GM12892 (cell line): ENCODE data around the gene KCNJ6.

Experiments
- DNase-seq: peaks from one replicate; pipeline ENCODE4 v3.0.0; 2011; ENCODE audit not compliant: insufficient read length
- FAIRE-seq: peaks from 2 replicates; lab custom pipeline; 2011; peaks lifted over from hg19 to GRCh38; lab: Jason Lieb, UNC
- POLR2A ChIP-seq: IDR thresholded peaks from 2 replicates; pipeline ENCODE4 v1.6.1; 2011; ENCODE audit warnings: low read depth, low read length, control low read depth
- POLR2AphosphoS5 ChIP-seq: IDR thresholded peaks from 2 replicates; pipeline ENCODE4 v1.6.1; 2011; ENCODE audit warnings: low read depth, low read length, control low read depth
- TAF1 ChIP-seq: IDR thresholded peaks from 2 replicates; pipeline ENCODE4 v1.6.1; 2011; ENCODE audit warnings: low read depth, mild to moderate bottlenecking, control low read depth, low read length, borderline replicate concordance

KCNJ6 gene

GRCh38 chr21:37628362-37628761 lies 287.9 kb downstream of the KCNJ6 start:
- FAIRE-seq (no peak), DNase-seq (no peak)
- TF ChIP-seq TAF1 (no peak), POLR2AphosphoS5 (no peak), POLR2A (no peak)

DNA sequence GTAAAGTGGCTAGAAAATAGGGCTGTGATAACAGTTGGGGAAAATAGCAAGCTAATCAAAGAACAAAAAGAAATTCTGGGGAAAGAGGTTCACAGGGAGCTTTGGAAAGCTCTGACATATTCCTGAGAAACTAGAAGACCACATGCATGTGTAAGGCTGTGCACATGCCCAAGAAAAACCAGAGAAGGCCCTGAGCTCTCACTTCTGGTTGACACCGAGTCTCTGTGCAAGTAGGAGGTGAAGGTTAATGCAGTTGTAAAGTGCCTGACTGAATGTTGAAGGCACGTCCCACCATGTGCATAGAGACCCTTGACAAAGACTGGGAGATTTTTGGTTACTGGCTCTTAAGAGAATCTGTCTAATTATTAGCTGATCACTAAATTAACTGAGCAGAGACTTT lies 288.7 kb downstream of the KCNJ6 start:
- DNase-seq (no peak), FAIRE-seq (peak; percentile 9)
- TF ChIP-seq POLR2A (no peak), POLR2AphosphoS5 (no peak), TAF1 (no peak)

DNA sequence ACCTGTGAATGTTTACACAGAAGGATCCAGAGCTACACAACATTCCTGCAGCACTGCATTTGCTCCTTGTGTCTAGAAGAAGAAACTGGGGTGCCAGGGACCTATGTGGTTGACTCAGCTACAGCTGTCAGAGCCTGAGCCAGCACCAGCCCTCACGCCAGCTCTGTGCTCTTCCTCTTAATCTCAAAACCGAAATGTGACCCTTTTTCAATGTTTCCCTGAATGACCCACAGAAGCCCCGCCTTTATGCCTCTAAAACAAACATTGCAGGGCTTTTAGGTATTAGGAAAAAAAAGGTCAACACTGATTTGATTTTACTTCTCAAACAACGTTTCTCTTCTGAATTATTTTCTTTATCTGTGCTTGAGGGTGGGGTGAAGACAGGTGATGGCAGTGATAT lies 289.2 kb downstream of the KCNJ6 start:
- DNase-seq (no peak), FAIRE-seq (no peak)
- no peak for TF ChIP-seq TAF1
- no peak for TF ChIP-seq POLR2A
- no peak for TF ChIP-seq POLR2AphosphoS5

- FAIRE-seq (no peak), DNase-seq (no peak)
- no peak for TF ChIP-seq POLR2AphosphoS5
- TF ChIP-seq POLR2A, result no peak
- no peak for TF ChIP-seq TAF1
These were observed 289.9 kb downstream of the KCNJ6 start for GRCh38 chr21:37626320-37626719.

GRCh38 chr21:37623689-37624088 lies 292.6 kb downstream of the KCNJ6 start:
- no peak for FAIRE-seq
- DNase-seq, result no peak
- TF ChIP-seq POLR2A, result no peak
- TF ChIP-seq POLR2AphosphoS5, result no peak
- TF ChIP-seq TAF1, result no peak

DNA sequence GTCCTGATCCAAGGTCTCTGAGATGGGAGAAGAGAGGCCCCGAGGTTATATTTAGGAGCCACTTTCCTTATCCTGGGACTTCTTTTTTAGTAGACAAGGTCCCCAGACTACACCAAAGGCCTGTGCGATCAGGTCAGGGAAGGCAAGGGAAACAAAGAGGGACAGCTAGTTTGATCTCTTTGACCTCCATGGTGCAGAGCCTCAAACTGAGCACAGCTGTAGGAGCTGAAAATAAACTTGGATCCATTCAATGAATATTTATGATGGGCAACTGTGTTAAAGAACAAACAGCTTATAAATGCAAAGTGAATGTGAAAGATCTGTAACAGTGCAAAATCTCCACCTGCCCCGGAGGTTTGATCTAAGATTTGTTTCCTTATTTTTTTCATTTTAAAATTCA lies 293.1 kb downstream of the KCNJ6 start:
- DNase-seq, result no peak
- FAIRE-seq, result no peak
- TF ChIP-seq POLR2A (no peak), TAF1 (no peak), POLR2AphosphoS5 (no peak)

- DNase-seq (no peak), FAIRE-seq (no peak)
These were observed 293.5 kb downstream of the KCNJ6 start for GRCh38 chr21:37622755-37623154.

GRCh38 chr21:37620401-37620800 lies 295.9 kb downstream of the KCNJ6 start:
- DNase-seq, result no peak
- no peak for FAIRE-seq

More at GRCh38 chr21:37622755-37623154, 293.5 kb downstream of the KCNJ6 start:
- no peak for TF ChIP-seq TAF1
- TF ChIP-seq POLR2A, result no peak
- TF ChIP-seq POLR2AphosphoS5, result no peak

GRCh38 chr21:37619464-37619974 lies 296.7 kb downstream of the KCNJ6 start:
- FAIRE-seq (no peak), DNase-seq (no peak)
- TF ChIP-seq POLR2A (no peak), TAF1 (no peak), POLR2AphosphoS5 (no peak)

More at GRCh38 chr21:37620401-37620800, 295.9 kb downstream of the KCNJ6 start:
- TF ChIP-seq TAF1 (no peak), POLR2AphosphoS5 (no peak), POLR2A (no peak)

DNA sequence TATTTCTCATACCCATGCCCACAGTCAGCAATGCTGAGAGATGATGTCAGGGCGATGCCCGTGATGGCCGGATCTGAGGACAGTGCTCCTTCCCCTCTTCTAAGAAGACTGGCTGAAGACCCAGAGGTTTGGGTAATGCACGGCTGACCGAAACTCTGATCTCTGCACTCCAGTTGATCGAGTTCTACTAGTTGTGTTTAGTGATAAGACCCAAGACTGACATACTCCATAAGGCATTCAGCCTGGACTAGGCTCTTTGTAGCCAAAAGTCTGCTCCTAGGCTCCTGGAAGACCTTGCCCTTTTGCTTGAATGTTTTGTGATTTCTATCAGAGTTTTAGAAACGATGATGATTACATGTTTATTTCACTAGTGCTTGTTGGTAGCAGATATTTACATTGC lies 298.2 kb downstream of the KCNJ6 start:
- TF ChIP-seq POLR2A, result no peak
- TF ChIP-seq TAF1, result no peak
- TF ChIP-seq POLR2AphosphoS5, result no peak
- FAIRE-seq (no peak), DNase-seq (no peak)

DNA sequence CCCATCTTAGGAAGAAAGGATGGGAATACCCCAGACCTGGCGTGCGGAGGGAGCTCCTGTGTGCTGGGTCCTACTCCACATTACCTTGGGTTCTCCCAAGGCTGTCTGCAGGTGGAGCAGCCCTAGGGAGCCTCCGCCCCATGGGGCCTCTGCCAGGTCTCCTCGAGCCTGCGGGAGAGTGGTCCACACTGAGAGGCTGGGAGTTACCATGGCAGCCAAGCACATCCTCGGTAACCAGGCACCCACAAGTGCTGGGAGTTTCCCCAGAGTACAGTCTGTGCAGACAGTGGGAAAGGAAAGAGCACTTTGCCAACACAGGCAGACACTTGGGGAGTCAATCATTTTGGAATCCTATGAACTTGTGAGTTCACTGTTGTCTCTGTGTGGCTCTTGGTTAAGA lies 300.3 kb downstream of the KCNJ6 start:
- DNase-seq, result no peak
- TF ChIP-seq POLR2AphosphoS5, result no peak
- no peak for TF ChIP-seq POLR2A
- TF ChIP-seq TAF1, result no peak
- no peak for FAIRE-seq

GRCh38 chr21:37614351-37614875 lies 301.8 kb downstream of the KCNJ6 start:
- no peak for DNase-seq
- no peak for FAIRE-seq
- no peak for TF ChIP-seq POLR2A
- no peak for TF ChIP-seq TAF1
- no peak for TF ChIP-seq POLR2AphosphoS5

DNA sequence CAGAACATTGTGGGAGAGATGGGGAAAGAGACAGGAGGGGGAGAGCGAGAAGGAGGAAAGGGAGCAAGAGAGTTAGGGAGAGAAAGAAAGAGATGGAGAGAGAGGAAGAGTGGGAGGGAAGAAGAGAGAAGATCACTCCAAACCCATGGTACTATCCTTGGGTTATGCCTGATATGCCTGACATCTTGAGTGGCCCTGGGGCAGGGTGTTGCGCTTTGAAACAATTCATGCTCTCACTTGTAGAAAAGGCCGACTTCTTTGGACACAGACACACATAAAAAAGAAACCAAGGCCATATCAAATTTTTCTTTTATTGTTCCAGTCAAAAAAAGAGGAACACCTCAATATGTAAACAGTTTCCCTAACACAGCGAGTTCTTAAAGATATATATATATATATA lies 309.2 kb downstream of the KCNJ6 start:
- TF ChIP-seq POLR2AphosphoS5 (no peak), POLR2A (no peak), TAF1 (no peak)
- FAIRE-seq, result no peak
- DNase-seq, result no peak
